IMR-90 (cell line): ENCODE results near the gene KCNJ13.

Source experiments
- CEBPB ChIP-seq: IDR thresholded peaks from 2 replicates; pipeline ENCODE4 v1.6.1; 2012; ENCODE audit warnings: low read depth, low read length, improper control_type of control experiment
- CHD1 ChIP-seq: IDR thresholded peaks from 2 replicates; pipeline ENCODE4 v1.6.1; 2012; ENCODE audit warnings: low read depth, low read length, improper control_type of control experiment
- CTCF ChIP-seq: conservative IDR thresholded peaks from 2 replicates; pipeline ENCODE4 v1.5.1; 2012; ENCODE audit warnings: mild to moderate bottlenecking, low read depth, low read length, improper control_type of control experiment
- POLR2A ChIP-seq: IDR thresholded peaks from 2 replicates; pipeline ENCODE4 v1.6.1; 2012; ENCODE audit warnings: mild to moderate bottlenecking, low read depth, low read length
- RAD21 ChIP-seq: IDR thresholded peaks from 2 replicates; pipeline ENCODE4 v1.6.1; 2012; ENCODE audit warnings: low read length, improper control_type of control experiment
- RFX5 ChIP-seq: IDR thresholded peaks from 2 replicates; pipeline ENCODE4 v1.8.0; 2012; ENCODE audit warnings: low read depth, mild to moderate bottlenecking, low read length, moderate library complexity
- SMC3 ChIP-seq: fragments of 150-350 bp; IDR thresholded peaks from 2 replicates; pipeline ENCODE4 v1.6.1; 2016; ENCODE audit warnings: low read depth, mild to moderate bottlenecking, antibody characterized with exemption, low read length, moderate library complexity
- USF2 ChIP-seq: fragments of 150-350 bp; IDR thresholded peaks from 2 replicates; pipeline ENCODE4 v1.6.1; 2017; ENCODE audit warnings: mild to moderate bottlenecking, antibody characterized with exemption, low read length, low read depth

GRCh38 chr2:232795920-232796319 lies 19.6 kb upstream of the KCNJ13 start:
- TF ChIP-seq SMC3 (no peak), CTCF (no peak), CHD1 (no peak), USF2 (no peak), RFX5 (no peak), POLR2A (no peak), CEBPB (no peak), RAD21 (no peak)
